Hepatocyte (in vitro differentiated cells): ENCODE data around the gene ANO2.

Experiments used
- CTCF ChIP-seq: fragments of 200-600 bp; sonication (generic); IDR thresholded peaks from 2 replicates; pipeline ENCODE4 v1.5.1; 2016; ENCODE audit warnings: antibody characterized with exemption, mild to moderate bottlenecking; ENCODE audit not compliant: poor library complexity
- EZH2phosphoT487 ChIP-seq: fragments of 200-600 bp; sonication (generic); IDR thresholded peaks from one replicate; pipeline ENCODE4 v1.6.1; 2018; ENCODE audit warnings: antibody characterized with exemption, mild to moderate bottlenecking, low read depth, moderate library complexity; ENCODE audit not compliant: unreplicated experiment, severe bottlenecking

- TF ChIP-seq CTCF (no peak), EZH2phosphoT487 (no peak)
Observed at GRCh38 chr12:5560265-5560664, 384.8 kb downstream of the ANO2 start.
